ENCODE results near the gene SARNP.

- TF ChIP-seq CTCF (IDR thresholded peaks at IDR 0.05) (no peak), POLR2A (IDR thresholded peaks at IDR 0.05) (no peak)
Observed at GRCh38 chr12:55809274-55809673, 8.2 kb downstream of the SARNP start.
